Measurements from ENCODE around the gene MPP3.

Gene MPP3

GRCh38 chr17:43831633-43832032 is 1.3 kb downstream of the MPP3 start:
- no peak for DNase-seq

- DNase-seq: no peak
Observed at GRCh38 chr17:43830510-43831140, 2.3 kb downstream of the MPP3 start.

GRCh38 chr17:43829738-43830137 is 3.2 kb downstream of the MPP3 start:
- no peak for DNase-seq

GRCh38 chr17:43827596-43827995 is 5.3 kb downstream of the MPP3 start:
- DNase-seq: no peak

GRCh38 chr17:43826206-43826605 is 6.7 kb downstream of the MPP3 start:
- no peak for DNase-seq

- no peak for DNase-seq
Observed at GRCh38 chr17:43825567-43825966, 7.4 kb downstream of the MPP3 start.

GRCh38 chr17:43823350-43824084 is 9.4 kb downstream of the MPP3 start:
- no peak for DNase-seq

GRCh38 chr17:43822570-43823190 is 10.3 kb downstream of the MPP3 start:
- DNase-seq: no peak

GRCh38 chr17:43820759-43821158 is 12.2 kb downstream of the MPP3 start:
- DNase-seq: no peak

GRCh38 chr17:43818966-43819365 is 14.0 kb downstream of the MPP3 start:
- DNase-seq: no peak

GRCh38 chr17:43817826-43818225 is 15.1 kb downstream of the MPP3 start:
- no peak for DNase-seq

- no peak for DNase-seq
Observed at GRCh38 chr17:43816336-43817320, 16.3 kb downstream of the MPP3 start.

GRCh38 chr17:43814714-43815113 is 18.2 kb downstream of the MPP3 start:
- DNase-seq: peak in 1 of 2 experiments; percentile 30

- DNase-seq: no peak
Observed at GRCh38 chr17:43814026-43814425, 18.9 kb downstream of the MPP3 start.

- no peak for DNase-seq
Observed at GRCh38 chr17:43813386-43813785, 19.6 kb downstream of the MPP3 start.

GRCh38 chr17:43812396-43813265 is 20.3 kb downstream of the MPP3 start:
- DNase-seq: no peak

- DNase-seq: no peak
Observed at GRCh38 chr17:43810823-43811222, 22.1 kb downstream of the MPP3 start.

GRCh38 chr17:43810226-43810715 is 22.7 kb downstream of the MPP3 start:
- no peak for DNase-seq

- DNase-seq: no peak
Observed at GRCh38 chr17:43809121-43809520, 23.8 kb downstream of the MPP3 start.

- DNase-seq: no peak
Observed at GRCh38 chr17:43808076-43808475, 24.9 kb downstream of the MPP3 start.

- DNase-seq: no peak
Observed at GRCh38 chr17:43805117-43805516, 27.8 kb downstream of the MPP3 start.

GRCh38 chr17:43803758-43804157 is 29.2 kb downstream of the MPP3 start:
- no peak for DNase-seq

Data from SW 1271 (cell line).